ENCODE results near the gene MIB2. TPM values are rescaled to one million over a fixed set of nuclear protein-coding genes. Genes with fewer than 3 reads are reported as not detected.
A peak's percentile ranks its signal among the peaks of the same experiment; 100 is the strongest.
"Not testable (repeated sequence)": the region's sequence is repeated elsewhere in the genome, so short reads cannot be mapped to it uniquely, and the experiment has no call there.

The MIB2 gene
- total RNA-seq, 4 donors from 2014 or later: 68.3 to 162 (median 113) TPM

DNA sequence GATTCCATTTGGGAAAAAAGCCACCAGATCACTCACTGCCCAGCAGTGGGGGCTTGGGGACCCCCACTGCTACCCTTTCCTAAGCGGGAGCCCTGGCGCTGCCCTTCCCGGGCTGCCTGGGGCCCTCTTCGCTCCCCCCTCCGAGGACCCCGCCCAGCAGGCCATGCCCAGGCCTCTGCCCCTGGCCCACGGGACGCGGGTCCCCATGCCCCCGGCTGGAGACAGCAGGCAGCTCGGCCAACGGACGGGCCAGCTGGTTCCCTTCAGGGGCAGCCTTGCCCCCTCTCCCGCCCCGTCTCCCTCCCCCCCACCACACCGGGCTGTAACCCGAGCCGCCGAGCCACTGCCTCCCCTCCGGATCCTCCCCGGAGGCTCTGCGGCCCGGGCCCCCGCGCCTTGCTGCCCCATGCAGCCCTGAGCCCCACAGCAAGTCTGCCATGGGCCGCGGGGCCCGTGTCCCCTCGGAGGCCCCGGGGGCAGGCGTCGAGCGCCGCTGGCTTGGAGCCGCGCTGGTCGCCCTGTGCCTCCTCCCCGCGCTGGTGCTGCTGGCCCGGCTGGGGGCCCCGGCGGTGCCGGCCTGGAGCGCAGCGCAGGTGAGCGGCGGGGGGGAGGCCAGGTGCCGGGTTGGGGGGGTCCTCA is 16.6 kb downstream of the MIB2 start, which contains the start of gene MMP23B:
TSS of gene MMP23B (plus strand) at position 392 of the 639 bp plus-strand sequence. CDS start at position 438, 46 bp downstream.
- peaks cover 0 to 17% of the 10 kb centered on the region in 2 donors for H3K27me3 ChIP-seq
- peaks cover under 1 to 28% (median 18%) of the 10 kb centered on the region in 4 donors for H3K4me1 ChIP-seq
- peak in 2 of 3 donors; percentile 45 to 51 for DNase-seq
- H3K27ac ChIP-seq: peak within 1 kb of the TSS; percentile 82 to 91 (median 84)
- H3K9me3 ChIP-seq: no peaks in the 10 kb centered on the region
- peaks cover 0 to 20% (median 0%) of the 10 kb centered on the region in 3 donors for H3K36me3 ChIP-seq
- TF ChIP-seq POLR2A (IDR thresholded peaks at IDR 0.05): no peak
- TF ChIP-seq, protein P1, sequence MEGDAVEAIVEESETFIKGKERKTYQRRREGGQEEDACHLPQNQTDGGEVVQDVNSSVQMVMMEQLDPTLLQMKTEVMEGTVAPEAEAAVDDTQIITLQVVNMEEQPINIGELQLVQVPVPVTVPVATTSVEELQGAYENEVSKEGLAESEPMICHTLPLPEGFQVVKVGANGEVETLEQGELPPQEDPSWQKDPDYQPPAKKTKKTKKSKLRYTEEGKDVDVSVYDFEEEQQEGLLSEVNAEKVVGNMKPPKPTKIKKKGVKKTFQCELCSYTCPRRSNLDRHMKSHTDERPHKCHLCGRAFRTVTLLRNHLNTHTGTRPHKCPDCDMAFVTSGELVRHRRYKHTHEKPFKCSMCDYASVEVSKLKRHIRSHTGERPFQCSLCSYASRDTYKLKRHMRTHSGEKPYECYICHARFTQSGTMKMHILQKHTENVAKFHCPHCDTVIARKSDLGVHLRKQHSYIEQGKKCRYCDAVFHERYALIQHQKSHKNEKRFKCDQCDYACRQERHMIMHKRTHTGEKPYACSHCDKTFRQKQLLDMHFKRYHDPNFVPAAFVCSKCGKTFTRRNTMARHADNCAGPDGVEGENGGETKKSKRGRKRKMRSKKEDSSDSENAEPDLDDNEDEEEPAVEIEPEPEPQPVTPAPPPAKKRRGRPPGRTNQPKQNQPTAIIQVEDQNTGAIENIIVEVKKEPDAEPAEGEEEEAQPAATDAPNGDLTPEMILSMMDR (IDR thresholded peaks at IDR 0.05): no peak
- H3K4me3 ChIP-seq: peak within 1 kb of the TSS; percentile 41 to 56 (median 51)

DNA sequence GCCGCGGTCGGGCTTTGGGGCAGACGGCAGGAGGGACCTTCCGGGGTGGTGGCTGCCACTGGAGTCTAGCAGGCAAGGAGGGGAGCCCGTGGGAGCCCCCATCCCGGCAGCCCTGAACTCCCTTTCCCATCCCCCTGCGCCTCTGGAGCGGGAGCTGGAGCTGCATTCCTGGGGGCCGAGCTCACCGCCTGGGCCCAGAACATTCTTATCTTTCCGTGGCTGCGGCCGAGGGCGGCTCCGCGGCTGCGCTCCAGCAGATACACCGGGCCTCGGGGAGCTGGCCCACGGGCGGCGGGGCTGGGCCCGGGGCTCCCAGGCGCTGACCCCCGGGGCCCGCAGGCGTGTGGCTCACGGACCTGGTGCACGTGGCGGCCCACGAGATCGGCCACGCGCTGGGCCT is 18.1 kb downstream of the MIB2 start:
- DNase-seq, H3K27ac ChIP-seq, H3K4me3 ChIP-seq, H3K9me3 ChIP-seq: not testable (repeated sequence)
- H3K36me3 ChIP-seq: peaks cover 0 to 21% (median 0%) of the 10 kb centered on the region in 3 donors
- H3K4me1 ChIP-seq: peaks cover 0 to 26% (median 16%) of the 10 kb centered on the region in 4 donors
- H3K27me3 ChIP-seq: peaks cover 0 to 17% of the 10 kb centered on the region in 2 donors

DNA sequence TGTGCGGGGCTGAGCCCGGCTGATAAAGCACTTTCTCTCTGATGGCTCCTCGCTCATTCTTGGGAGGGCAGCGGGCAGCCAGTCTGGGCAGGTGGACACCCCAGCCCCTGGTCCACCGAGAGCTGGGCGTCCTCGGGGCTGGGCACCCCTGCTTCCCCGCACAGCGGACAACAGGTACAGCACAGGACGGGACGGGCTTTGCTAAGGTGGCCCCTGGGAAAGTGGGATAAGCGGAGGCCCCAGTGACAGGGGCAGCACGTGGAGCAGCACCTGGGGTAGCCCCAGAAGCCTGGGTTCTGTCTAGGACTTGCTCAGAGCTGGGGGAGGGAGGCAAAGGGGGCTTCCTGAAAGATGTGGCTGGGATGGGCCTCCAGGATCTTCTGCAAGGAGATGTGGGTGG is 19.3 kb downstream of the MIB2 start:
- Histone ChIP-seq H3K36me3 (peaks cover 0 to 18% (median 0%) of the 10 kb centered on the region in 3 donors), H3K4me1 (peaks cover 0 to 22% (median 14%) of the 10 kb centered on the region in 4 donors), H3K27me3 (peaks cover 0 to 17% of the 10 kb centered on the region in 2 donors)
- not testable (repeated sequence) for H3K4me3 ChIP-seq, H3K27ac ChIP-seq, H3K9me3 ChIP-seq
- peak in 1 of 3 donors; percentile 44 for DNase-seq

DNA sequence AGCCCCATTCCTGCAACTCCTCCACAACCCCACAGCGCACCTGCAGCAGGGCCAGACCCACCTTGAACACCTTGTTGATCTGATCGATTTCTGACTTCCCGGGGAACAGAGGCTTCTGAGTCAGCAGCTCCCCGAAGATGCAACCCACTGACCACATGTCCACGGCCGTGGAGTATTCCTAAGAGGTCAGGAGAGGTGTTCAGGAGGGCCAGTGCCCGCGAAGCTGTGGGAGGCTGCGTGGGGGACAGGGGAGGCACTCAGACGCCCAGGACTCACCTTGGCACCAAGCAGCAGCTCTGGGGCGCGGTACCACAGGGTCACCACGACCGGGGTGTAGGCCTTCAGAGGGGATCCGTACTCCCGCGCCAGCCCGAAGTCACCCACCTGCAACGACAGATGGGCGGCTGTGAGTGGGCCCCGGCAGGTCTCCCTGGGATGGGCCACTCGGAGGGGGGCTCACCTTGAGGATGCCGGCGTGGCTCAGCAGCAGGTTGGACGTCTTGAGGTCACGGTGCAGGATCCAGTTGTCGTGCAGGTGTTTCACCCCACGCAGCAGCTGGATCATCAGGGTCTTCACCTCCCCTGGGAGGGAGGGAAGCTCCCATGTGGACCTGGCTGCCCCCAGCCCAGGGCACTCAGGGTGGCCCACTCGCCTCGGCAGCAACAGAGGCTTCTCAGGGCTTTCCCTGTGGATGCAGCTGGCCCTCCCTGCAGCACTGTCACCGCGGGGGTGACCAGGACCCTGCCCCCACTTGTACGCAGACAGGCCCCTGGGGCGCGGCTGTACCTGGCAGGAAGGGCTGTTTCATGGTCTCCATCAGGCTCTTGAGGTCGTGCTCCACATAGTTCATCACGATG is 21.6 kb downstream of the MIB2 start:
- not testable (repeated sequence) for H3K27me3 ChIP-seq, H3K4me1 ChIP-seq, H3K27ac ChIP-seq, H3K4me3 ChIP-seq, H3K9me3 ChIP-seq
- peaks cover 0 to 24% (median 0%) of the 10 kb centered on the region in 3 donors for H3K36me3 ChIP-seq
- DNase-seq: peak in 1 of 3 donors; percentile 43

DNA sequence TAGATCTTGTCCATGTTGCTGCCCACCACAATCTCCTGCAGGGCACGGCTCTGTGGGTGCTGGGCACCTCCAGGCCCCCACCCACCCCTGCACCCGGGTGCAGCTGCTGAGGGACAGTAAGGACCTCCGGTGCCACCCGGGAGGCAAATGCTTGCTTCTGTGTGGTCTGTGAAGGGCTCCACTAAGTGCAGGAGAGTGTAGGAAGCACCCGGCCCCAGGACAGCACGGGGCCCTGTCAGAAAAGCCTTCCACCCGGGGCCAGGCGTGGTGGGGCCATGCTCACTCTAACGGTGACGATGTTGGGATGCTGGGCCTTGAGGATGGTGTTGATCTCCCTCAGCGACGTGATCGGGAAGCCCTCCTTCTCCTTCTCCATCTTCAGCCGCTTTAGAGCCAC is 22.2 kb downstream of the MIB2 start:
- H3K4me1 ChIP-seq, H3K9me3 ChIP-seq, H3K27ac ChIP-seq, H3K27me3 ChIP-seq, H3K4me3 ChIP-seq: not testable (repeated sequence)
- peaks cover 0 to 24% (median 0%) of the 10 kb centered on the region in 3 donors for H3K36me3 ChIP-seq
- DNase-seq: peak in 1 of 3 donors; percentile 19

DNA sequence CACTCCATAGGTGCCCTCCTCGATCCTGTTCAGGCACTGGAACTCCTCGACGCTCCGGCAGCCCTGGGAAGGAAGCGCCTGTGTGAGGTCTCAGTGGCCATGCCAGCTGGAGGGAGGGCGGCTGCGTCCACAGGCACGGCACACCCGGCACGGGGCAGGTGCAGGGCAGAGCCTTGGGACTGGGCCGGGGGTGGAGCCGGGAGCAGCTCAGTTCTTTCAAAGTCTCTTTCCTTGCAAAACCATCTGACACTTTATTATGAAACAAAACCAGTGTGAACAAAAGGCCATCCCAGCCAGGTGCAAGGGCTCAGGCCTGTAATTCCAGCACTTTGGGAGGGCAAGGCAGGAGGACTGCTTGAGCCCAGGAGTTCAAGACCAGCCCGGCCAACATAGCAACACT is 23.2 kb downstream of the MIB2 start:
- H3K4me1 ChIP-seq, H3K9me3 ChIP-seq, H3K4me3 ChIP-seq, H3K27me3 ChIP-seq, H3K27ac ChIP-seq: not testable (repeated sequence)
- H3K36me3 ChIP-seq: peaks cover 0 to 24% (median 0%) of the 10 kb centered on the region in 3 donors
- peak in 1 of 3 donors; percentile 78 for DNase-seq

DNA sequence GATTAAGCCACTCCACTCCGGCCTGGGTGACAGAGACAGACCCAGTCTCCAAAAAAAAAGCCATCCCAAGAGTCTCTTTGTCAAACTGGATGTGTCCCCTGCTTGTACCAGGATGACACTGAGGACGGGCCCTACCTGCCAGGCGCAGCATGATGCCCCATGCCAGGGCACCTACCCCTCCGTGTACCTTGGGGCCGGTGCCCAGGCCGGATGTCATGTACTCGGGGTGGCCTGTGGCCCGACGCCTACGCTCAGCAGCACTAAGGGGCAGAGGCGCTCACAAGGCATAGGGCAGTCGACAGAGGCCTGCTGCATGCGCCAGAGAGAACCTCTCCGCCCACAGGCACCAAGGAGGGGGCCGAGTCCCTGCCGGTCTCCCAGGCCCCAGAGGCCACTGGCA is 24.1 kb downstream of the MIB2 start:
- not testable (repeated sequence) for H3K27ac ChIP-seq, H3K4me1 ChIP-seq, H3K9me3 ChIP-seq, H3K4me3 ChIP-seq, DNase-seq, H3K27me3 ChIP-seq
- peaks cover 0 to 24% (median 0%) of the 10 kb centered on the region in 3 donors for H3K36me3 ChIP-seq

DNA sequence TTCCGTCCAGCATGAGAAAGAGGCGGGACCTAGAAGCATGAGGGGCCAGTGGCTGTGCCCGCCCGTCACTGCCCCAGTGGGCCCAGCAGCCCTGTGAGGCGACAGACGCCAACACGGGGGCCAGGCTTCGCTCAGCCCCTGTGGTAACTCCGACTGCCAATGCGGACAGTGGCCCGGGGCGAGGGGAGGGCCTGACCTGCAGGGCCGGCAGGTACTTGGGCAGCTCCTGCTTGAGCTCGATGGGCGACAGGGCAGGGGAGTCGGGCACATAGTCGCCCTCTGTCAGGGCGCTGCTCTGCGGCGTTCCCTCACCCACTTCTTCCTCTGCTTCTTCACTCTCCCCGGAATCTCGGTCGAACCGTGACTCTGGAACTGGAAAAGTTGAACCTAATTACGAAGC is 24.8 kb downstream of the MIB2 start:
- not testable (repeated sequence) for H3K4me1 ChIP-seq, H3K27ac ChIP-seq, H3K9me3 ChIP-seq, H3K27me3 ChIP-seq, H3K4me3 ChIP-seq, DNase-seq
- peaks cover 0 to 24% (median 0%) of the 10 kb centered on the region in 3 donors for H3K36me3 ChIP-seq

DNA sequence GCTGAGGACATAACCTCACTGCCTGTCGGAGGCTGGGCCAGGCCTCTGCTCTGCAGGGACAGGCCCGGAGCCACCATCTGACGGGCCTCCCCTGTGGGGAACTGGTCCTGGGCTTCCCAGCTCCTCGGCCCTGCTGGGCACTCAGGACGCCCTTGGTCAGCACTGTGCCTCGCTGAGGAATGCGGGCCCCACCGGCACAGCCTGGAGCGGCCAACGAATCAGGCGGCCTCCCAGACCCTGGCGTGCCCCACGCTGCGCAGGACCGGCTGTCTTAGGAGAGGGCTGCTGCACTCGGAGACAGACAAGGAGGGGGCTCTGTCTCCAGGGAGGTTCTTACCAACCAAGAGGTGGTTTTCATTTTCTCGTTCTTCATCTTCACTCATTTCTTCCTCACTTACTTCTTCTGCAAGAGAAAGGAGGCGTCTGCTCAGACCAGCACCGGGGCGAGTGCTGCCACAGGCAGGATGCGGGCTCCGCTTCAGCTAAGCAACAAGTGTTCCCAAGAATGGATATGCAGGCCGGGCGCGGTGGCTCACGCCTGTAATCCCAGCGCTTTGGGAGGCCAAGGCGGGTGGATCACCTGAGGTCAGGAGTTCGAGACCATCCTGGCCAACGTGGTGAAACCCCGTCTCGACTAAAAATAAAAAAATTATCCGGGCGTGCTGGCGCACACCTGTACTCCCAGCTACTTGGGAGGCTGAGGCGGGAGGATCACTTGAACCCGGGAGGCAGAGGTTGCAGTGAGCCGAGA is 25.6 kb downstream of the MIB2 start:
- peaks cover 0 to 29% (median 0%) of the 10 kb centered on the region in 3 donors for H3K36me3 ChIP-seq
- not testable (repeated sequence) for DNase-seq

DNA sequence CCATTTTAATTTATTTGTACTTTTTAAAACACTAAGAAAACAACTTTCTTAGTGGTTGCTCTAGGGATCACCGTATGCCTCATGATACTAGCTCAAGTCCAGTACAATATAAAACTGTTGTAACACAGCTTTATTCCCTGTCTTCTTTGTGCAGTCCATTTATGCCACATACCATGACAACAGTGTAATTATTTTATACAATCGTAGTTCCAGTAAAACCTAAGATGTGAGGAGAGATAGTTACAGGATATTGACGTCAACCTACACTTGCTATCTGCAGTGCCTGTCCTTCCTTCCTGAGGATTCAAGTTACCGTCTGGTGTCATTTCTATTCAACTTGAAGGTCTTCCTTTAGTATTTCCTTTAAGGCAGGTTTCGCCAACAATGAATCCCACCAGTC is 31.0 kb downstream of the MIB2 start:
- peaks cover 0 to 22% (median 0%) of the 10 kb centered on the region in 4 donors for H3K4me1 ChIP-seq
- H3K27ac ChIP-seq, H3K4me3 ChIP-seq, H3K27me3 ChIP-seq, H3K9me3 ChIP-seq, DNase-seq: not testable (repeated sequence)
- H3K36me3 ChIP-seq: peaks cover 0 to 39% (median 0%) of the 10 kb centered on the region in 3 donors

More for the DNA sequence above, 25.6 kb downstream of the MIB2 start:
- not testable (repeated sequence) for H3K27ac ChIP-seq, H3K27me3 ChIP-seq, H3K4me3 ChIP-seq, H3K9me3 ChIP-seq, H3K4me1 ChIP-seq

DNA sequence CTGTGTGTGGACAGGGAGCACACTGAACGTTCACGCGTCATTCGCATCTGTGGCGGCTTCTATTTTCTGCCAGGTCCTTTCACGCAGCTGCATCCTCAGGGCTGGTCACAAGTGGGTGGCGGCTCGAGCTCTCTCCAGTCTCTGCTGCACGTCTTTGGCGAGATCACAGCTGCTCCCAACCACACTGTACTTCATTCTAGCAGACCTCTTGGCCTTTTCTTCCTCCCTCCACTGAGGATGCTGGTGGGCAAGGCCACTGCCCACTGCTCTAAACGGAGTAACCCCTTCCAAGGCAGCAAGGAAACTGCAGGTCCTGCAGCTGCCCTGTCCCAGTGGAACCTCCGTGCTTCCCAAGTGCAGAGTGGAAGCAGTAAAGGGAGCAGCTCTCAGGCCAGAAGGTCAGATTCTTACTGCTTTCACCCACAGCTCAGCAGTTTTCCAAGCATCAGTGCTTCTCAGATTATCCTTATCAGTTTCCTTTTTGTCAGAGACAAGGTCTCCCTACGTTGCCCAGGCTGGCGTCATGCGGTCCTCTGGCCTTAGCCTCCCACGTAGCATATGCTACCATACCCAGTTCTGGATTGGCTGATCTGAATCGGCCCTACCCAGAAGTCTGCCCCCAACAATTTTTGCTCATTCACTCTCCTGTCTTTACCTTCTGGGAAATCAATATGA is 32.4 kb downstream of the MIB2 start:
- H3K27me3 ChIP-seq, H3K9me3 ChIP-seq, H3K4me3 ChIP-seq: not testable (repeated sequence)
- peaks cover 0 to 22% (median 0%) of the 10 kb centered on the region in 4 donors for H3K4me1 ChIP-seq
- H3K27ac ChIP-seq: peak overlapping the region in 3 of 4 donors; percentile 45 to 95 (median 80)
- peak in 2 of 3 donors; percentile 72 to 74 for DNase-seq
- peaks cover 0 to 53% (median 0%) of the 10 kb centered on the region in 3 donors for H3K36me3 ChIP-seq
